Measurements from ENCODE around the gene RIPOR2. TPM values are rescaled to one million over a fixed set of nuclear protein-coding genes. Genes with fewer than 3 reads are reported as not detected.
"Not testable (repeated sequence)": the region's sequence is repeated elsewhere in the genome, so short reads cannot be mapped to it uniquely, and the experiment has no call there.

RIPOR2 gene
- polyA plus RNA-seq, 3 donors from 2014 or later: 262 to 392 (median 334) TPM

GRCh38 chr6:24777227-24777626 is 158.5 kb downstream of the RIPOR2 start:
- Mint-ChIP-seq H3K4me1 (peaks cover 19 to 37% of the 10 kb centered on the region in 2 donors), H3K4me3 (no peak overlapping the region), H3K36me3 (peaks cover 0 to 6% (median 0%) of the 10 kb centered on the region in 3 donors), H3K27ac (no peak overlapping the region), H3K27me3 (ENCODE audit: low read depth in 3 of 3) (peaks cover 10 to 13% (median 10%) of the 10 kb centered on the region in 3 donors), H3K9me3 (no peaks in the 10 kb centered on the region)
- DNase-seq: no peak

DNA sequence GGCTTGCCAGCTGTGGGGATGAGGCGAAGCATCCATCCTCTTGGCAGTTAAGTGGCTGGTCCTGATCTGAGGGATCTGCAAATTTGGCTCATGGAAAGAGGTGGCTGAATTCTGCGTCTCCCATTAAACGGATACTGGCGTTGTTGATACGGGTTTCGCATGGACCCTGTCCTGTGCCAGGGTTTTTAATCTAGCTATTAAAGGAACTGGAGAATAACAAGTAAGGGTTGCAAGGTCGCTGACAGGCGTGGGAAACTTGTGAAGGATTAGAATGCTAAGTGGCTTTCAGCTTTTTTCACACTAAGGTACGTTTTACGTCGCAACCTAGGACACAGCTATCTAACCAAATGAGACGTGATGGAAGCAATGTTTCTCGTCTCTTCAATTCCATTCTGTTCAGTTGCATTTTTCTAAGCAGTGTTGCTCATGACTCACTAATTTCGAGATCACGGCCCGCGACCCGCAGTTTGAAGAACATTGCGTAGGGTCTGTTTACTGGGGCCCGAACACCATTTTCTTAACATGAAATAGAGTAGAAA is 160.2 kb downstream of the RIPOR2 start:
- peaks cover 19 to 37% of the 10 kb centered on the region in 2 donors for H3K4me1 Mint-ChIP-seq
- DNase-seq: no peak
- peak overlapping the region; percentile 98 to 100 (median 99) for H3K4me3 Mint-ChIP-seq
- H3K27ac Mint-ChIP-seq: peak overlapping the region; percentile 88 to 99 (median 98)
- H3K36me3 Mint-ChIP-seq: peaks cover 0 to under 1% (median 0%) of the 10 kb centered on the region in 3 donors
- H3K27me3 Mint-ChIP-seq (ENCODE audit: low read depth in 3 of 3): peaks cover 10 to 13% (median 10%) of the 10 kb centered on the region in 3 donors
- no peaks in the 10 kb centered on the region for H3K9me3 Mint-ChIP-seq

GRCh38 chr6:24774696-24775519 is 160.9 kb downstream of the RIPOR2 start, which contains the start of gene GMNN:
Gene GMNN, plus strand, starts transcription at chr6:24774937. Its CDS starts 2,310 bp downstream, at chr6:24777247.
- Mint-ChIP-seq H3K36me3 (no peaks in the 10 kb centered on the region), H3K4me1 (peaks cover 19 to 34% of the 10 kb centered on the region in 2 donors), H3K4me3 (peak within 1 kb of the TSS; percentile 98 to 100 (median 99)), H3K27me3 (ENCODE audit: low read depth in 3 of 3) (peaks cover 10 to 13% (median 10%) of the 10 kb centered on the region in 3 donors), H3K27ac (peak within 1 kb of the TSS; percentile 88 to 99 (median 98)), H3K9me3 (no peaks in the 10 kb centered on the region)
- DNase-seq: peak; percentile 96 to 97 (median 96)

DNA sequence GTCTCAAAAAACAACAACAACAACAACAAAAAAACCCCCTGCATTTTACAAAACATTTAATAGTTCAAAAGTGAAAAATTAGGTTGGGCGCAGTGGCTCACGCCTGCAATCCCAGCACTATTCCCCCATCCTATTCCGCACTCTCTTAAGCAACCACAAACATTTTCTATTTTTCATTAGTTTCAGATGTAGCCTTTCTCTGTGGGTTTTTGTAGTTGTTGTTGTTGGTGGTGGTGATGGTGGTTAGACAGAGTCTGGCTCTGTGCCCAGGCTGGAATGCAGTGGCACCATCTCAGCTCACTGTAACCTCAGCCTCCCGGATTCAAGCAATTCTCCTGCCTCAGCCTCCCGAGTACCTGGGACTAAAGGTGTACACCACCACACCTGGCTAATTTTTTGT is 167.4 kb downstream of the RIPOR2 start:
- DNase-seq: no peak
- H3K4me3 Mint-ChIP-seq: no peak overlapping the region
- H3K27ac Mint-ChIP-seq: no peak overlapping the region
- H3K4me1 Mint-ChIP-seq: peaks cover 2 to 5% of the 10 kb centered on the region in 2 donors
- no peaks in the 10 kb centered on the region for H3K36me3 Mint-ChIP-seq
- peaks cover 0 to 2% (median 0%) of the 10 kb centered on the region in 3 donors for H3K27me3 Mint-ChIP-seq (ENCODE audit: low read depth in 3 of 3)
- no peaks in the 10 kb centered on the region for H3K9me3 Mint-ChIP-seq

DNA sequence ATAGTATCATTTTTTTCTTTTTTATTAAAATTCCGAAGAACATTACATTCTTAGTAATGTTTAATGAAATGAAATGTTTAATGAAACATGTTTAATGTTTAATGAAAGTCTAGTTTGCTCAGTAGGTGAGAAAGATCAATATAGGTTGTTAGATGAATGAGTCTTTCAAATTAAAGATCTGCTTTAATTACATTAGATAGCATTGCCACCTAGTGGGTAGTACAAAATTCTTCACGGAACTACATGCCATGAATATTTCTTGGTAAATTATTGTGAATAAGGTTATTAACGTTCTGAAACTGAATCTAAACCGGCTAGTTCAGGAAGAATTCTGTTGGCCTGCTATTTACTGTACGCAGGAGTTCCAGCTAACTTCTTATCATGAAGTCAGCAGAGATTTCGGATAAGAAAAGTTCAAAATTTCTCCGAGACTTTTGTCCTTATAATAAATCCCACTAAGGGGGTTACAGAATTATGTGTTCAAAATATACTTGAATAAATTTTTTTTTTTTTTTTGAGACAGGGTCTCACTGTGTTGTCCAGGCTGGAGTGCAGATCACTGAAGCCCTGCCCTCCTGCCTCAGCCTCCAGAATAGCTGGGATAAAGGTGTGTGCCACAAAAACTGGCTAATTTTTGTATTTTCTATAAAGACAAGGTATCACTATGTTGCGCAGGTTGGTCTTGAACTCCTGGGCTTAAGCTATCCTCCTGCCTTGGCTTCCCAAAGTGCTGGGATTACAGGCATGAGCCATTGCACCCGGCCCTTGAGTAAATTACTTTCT is 168.9 kb downstream of the RIPOR2 start:
- peaks cover 2 to 5% of the 10 kb centered on the region in 2 donors for H3K4me1 Mint-ChIP-seq
- no peak overlapping the region for H3K27ac Mint-ChIP-seq
- no peak overlapping the region for H3K4me3 Mint-ChIP-seq
- H3K36me3 Mint-ChIP-seq: no peaks in the 10 kb centered on the region
- DNase-seq: peak; percentile 16 to 33 (median 19)
- H3K27me3 Mint-ChIP-seq (ENCODE audit: low read depth in 3 of 3): peaks cover 0 to 2% (median 0%) of the 10 kb centered on the region in 3 donors
- H3K9me3 Mint-ChIP-seq: no peaks in the 10 kb centered on the region

DNA sequence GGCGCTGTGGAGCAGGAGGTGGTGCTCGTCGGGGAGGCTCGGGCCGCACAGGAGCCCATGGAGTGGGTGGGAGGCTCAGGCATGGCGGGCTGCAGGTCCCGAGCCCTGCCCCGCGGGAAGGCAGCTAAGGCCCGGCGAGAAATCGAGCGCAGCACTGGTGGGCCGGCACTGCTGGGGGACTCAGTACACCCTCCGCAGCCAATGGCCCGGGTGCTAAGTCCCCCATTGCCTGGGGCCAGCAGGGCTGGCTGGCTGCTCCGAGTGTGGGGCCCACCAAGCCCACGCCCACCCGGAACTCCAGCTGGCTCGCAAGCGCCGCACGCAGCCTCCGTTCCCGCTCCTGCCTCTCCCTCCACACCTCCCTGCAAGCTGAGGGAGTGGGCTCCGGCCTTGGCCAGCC is 169.8 kb downstream of the RIPOR2 start:
- H3K9me3 Mint-ChIP-seq; H3K27ac Mint-ChIP-seq; H3K27me3 Mint-ChIP-seq (ENCODE audit: low read depth in 3 of 3); DNase-seq; H3K4me3 Mint-ChIP-seq; H3K4me1 Mint-ChIP-seq; H3K36me3 Mint-ChIP-seq: not testable (repeated sequence)

DNA sequence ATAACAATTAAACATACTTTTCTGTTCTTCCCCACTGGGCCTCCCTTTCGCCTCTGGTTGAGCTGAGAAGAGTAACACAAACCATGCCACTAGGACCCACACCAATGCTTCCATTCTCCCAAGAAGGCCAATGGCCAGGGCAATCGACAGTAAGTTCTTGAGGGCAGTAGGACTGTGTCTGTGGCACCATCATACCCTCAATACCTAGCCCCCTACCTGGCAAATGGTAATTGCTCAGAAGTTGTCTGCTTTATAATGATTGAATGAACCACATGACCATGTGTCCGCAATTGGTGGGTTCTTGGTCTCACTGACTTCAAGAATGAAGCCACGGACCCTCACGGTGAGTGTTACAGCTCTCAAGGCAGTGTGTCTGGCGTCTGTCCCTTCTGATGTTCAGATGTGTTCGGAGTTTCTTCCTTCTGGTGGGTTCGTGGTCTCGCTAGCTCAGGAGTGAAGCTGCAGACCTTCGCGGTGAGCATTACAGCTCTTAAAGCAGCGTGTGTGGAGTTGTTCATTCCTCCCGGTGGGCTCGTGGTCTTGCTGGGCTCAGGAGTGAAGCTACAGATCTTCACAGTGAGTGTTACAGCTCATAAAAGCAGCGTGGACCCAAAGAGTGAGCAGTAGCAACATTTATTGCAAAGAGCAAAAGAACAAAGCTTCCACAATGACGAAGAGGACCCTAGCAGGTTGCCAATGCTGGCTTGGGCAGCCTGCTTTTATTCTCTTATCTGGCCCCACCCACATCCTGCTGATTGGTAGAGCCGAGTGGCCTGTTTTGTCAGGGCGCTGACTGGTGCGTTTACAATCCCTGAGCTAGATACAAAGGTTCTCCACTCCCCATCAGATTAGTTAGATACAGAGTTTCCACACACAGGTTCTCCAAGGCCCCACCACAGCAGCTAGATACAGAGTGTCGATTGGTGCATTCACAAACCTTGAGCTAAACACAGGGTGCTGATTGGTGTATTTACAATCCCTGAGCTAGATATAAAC is 170.6 kb downstream of the RIPOR2 start:
- H3K36me3 Mint-ChIP-seq; H3K9me3 Mint-ChIP-seq; H3K27ac Mint-ChIP-seq; H3K4me1 Mint-ChIP-seq; DNase-seq; H3K27me3 Mint-ChIP-seq (ENCODE audit: low read depth in 3 of 3): not testable (repeated sequence)
- H3K4me3 Mint-ChIP-seq: peak overlapping the region in 1 of 5 donors; percentile 4

DNA sequence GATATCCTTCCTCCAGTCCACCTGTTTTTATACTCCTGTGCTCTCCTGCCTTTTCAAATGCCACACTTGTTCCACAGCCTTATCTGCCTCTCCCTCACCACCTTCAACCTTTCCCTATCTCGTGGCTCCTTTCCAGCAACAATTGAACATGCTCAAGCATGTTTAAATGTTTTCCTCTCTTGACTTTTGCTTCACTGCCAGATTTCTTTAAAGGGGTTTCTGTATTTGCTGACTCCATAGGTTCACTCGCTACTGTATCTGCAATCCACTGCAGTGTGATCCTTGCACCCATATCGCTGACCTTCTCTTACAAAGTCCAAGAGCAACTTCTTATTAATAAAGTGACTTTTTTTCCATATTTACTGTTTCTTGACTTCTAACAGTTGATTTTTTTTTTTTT is 172.2 kb downstream of the RIPOR2 start:
- no peak for DNase-seq
- Mint-ChIP-seq H3K27me3 (ENCODE audit: low read depth in 3 of 3) (peaks cover 0 to 2% (median 2%) of the 10 kb centered on the region in 3 donors), H3K4me3 (no peak overlapping the region), H3K27ac (no peak overlapping the region), H3K36me3 (no peaks in the 10 kb centered on the region), H3K9me3 (no peaks in the 10 kb centered on the region), H3K4me1 (peaks cover 2 to 5% of the 10 kb centered on the region in 2 donors)

DNA sequence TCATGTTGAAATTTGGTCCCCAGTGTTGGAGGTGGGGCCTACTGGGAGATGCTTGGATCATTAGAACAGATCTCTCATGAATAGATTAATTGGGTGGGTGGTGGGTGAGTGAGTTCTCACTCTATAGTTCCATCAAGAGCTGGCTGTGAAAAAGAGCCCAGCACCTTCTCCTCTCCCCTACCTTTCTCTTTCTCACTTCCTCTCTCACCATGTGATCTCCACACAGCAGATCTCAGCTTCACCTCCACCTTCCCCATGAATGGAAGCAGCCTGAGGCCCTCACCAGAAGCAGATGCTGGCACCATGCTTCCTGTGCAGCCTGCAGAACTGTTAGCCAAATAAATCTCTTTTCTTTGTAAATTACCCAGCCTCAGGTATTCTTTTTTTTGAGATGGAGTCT is 173.9 kb downstream of the RIPOR2 start:
- H3K4me1 Mint-ChIP-seq: peaks cover 2 to 5% of the 10 kb centered on the region in 2 donors
- no peak overlapping the region for H3K4me3 Mint-ChIP-seq

DNA sequence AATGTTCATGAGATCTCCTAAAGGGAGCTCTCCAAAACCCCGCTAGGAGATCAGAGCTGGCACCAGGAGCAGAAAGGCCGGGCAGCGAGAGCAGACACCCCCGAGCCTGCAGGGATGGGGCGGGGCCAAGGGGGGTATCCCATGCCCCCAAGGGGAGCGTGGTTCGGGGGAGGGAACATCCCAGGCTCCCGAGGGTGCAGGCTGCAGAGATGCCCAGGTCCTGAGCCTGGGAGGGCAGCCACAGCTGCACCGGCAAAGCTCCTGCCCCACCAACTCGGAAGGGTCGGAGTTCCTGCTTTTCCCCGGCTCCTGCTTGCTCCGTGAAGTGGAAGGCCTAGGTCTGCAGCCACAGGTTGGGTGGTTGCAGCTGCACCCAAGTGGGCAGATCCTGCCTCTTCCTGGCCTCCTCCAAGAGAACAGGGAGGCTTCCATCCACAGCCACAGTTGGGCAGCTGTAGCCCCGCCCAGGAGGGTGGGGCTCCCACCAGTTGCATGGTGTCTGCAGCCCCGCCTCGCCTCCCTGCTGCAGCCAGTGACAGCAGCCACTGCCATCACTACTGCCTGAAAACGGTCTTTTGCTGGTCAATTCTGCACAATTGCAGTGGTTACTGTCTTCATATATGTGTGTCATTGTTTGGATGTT is 174.4 kb downstream of the RIPOR2 start:
- Mint-ChIP-seq H3K4me1 (peaks cover 2 to 5% of the 10 kb centered on the region in 2 donors), H3K27ac (no peak overlapping the region), H3K36me3 (no peaks in the 10 kb centered on the region), H3K4me3 (no peak overlapping the region), H3K9me3 (no peaks in the 10 kb centered on the region), H3K27me3 (ENCODE audit: low read depth in 3 of 3) (peaks cover 0 to 4% (median 2%) of the 10 kb centered on the region in 3 donors)
- DNase-seq: no peak

More for the DNA sequence above, 173.9 kb downstream of the RIPOR2 start:
- H3K27ac Mint-ChIP-seq: peak overlapping the region in 1 of 6 donors; percentile 51
- H3K27me3 Mint-ChIP-seq (ENCODE audit: low read depth in 3 of 3): peaks cover 0 to 4% (median 2%) of the 10 kb centered on the region in 3 donors
- no peaks in the 10 kb centered on the region for H3K36me3 Mint-ChIP-seq
- H3K9me3 Mint-ChIP-seq: no peaks in the 10 kb centered on the region
- no peak for DNase-seq

DNA sequence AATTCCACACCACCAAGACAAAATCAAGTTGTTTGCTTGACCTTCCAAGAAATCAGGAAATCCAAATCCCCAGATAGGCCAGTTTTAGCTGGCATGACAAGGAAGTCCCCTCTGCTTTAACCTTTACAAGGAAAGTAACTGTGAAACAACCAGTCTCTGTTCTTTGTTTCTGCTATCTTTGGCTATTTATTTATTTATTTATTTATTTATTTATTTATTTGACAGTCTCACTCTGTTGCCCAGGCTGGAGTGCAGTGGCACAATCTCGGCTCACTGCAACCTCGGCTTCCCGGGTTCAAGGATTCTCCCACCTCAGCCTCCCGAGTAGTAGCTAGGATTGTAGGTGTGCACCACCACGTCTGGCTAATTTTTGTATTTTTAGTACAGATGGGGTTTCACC is 175.6 kb downstream of the RIPOR2 start:
- Mint-ChIP-seq H3K27ac (no peak overlapping the region), H3K27me3 (ENCODE audit: low read depth in 3 of 3) (peaks cover 0 to 4% (median 3%) of the 10 kb centered on the region in 3 donors), H3K36me3 (no peaks in the 10 kb centered on the region), H3K4me1 (peaks cover 2 to 3% of the 10 kb centered on the region in 2 donors), H3K9me3 (no peaks in the 10 kb centered on the region), H3K4me3 (no peak overlapping the region)
- no peak for DNase-seq

DNA sequence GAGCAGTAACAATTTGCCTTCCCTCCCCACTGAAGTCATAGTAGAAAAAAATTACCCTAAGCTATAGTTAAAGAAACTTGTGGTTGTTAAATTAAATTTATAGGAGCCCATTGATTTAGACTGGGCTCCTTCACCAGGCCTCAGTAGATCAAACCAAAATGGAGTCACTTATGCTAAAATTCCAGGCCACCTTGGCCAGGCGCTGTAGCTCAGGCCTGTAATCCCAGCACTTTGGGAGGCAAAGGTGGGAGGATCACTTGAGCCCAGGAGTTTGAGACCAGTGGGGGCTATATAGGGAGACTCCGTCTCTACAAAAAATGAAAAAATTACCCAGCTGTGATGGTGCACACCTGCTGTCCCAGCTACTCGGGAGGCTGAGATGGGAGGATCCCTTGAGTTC is 176.0 kb downstream of the RIPOR2 start:
- no peak for DNase-seq
- no peak overlapping the region for H3K4me3 Mint-ChIP-seq
- H3K4me1 Mint-ChIP-seq: no peaks in the 10 kb centered on the region
- H3K9me3 Mint-ChIP-seq: no peaks in the 10 kb centered on the region
- H3K27ac Mint-ChIP-seq: no peak overlapping the region
- H3K27me3 Mint-ChIP-seq (ENCODE audit: low read depth in 3 of 3): peaks cover 0 to 4% (median 2%) of the 10 kb centered on the region in 3 donors
- no peaks in the 10 kb centered on the region for H3K36me3 Mint-ChIP-seq

Measured in immature natural killer cell (primary cell).